NCI-H526 treated with DMSO at 0.1 percent for 48 hours (cell line): ENCODE data around the gene IL15RA.
"Not testable (repeated sequence)": the region's sequence is repeated elsewhere in the genome, so short reads cannot be mapped to it uniquely, and the experiment has no call there.

Source experiments
- DNase-seq: peaks from one replicate; lab custom pipeline; 2025; lab: John Stamatoyannopoulos, UW

The IL15RA gene

GRCh38 chr10:5949009-5949759 is 28.2 kb downstream of the IL15RA start:
- no peak for DNase-seq

- DNase-seq = no peak
Measured at GRCh38 chr10:5948208-5948585, 29.1 kb downstream of the IL15RA start.

- no peak for DNase-seq
Measured at GRCh38 chr10:5947471-5948207, 29.7 kb downstream of the IL15RA start.

GRCh38 chr10:5946786-5947185 is 30.6 kb downstream of the IL15RA start:
- DNase-seq = no peak

- DNase-seq = not testable (repeated sequence)
Measured at GRCh38 chr10:5946419-5946775, 30.9 kb downstream of the IL15RA start.

- no peak for DNase-seq
Measured at GRCh38 chr10:5945561-5946418, 31.6 kb downstream of the IL15RA start.

- no peak for DNase-seq
Measured at GRCh38 chr10:5945190-5945509, 32.2 kb downstream of the IL15RA start.

GRCh38 chr10:5944389-5945189 is 32.8 kb downstream of the IL15RA start:
- no peak for DNase-seq

GRCh38 chr10:5943536-5943935 is 33.8 kb downstream of the IL15RA start:
- DNase-seq = no peak

- DNase-seq = no peak
Measured at GRCh38 chr10:5942474-5942873, 34.9 kb downstream of the IL15RA start.

- no peak for DNase-seq
Measured at GRCh38 chr10:5942001-5942400, 35.3 kb downstream of the IL15RA start.

GRCh38 chr10:5941579-5941978 is 35.8 kb downstream of the IL15RA start:
- no peak for DNase-seq

GRCh38 chr10:5940807-5941218 is 36.5 kb downstream of the IL15RA start:
- no peak for DNase-seq

- no peak for DNase-seq
Measured at GRCh38 chr10:5938291-5938690, 39.1 kb downstream of the IL15RA start.

GRCh38 chr10:5937016-5937415 is 40.3 kb downstream of the IL15RA start:
- DNase-seq = no peak

GRCh38 chr10:5935628-5936027 is 41.7 kb downstream of the IL15RA start:
- DNase-seq = no peak

GRCh38 chr10:5933909-5934546 is 43.3 kb downstream of the IL15RA start:
- no peak for DNase-seq

GRCh38 chr10:5932345-5932744 is 45.0 kb downstream of the IL15RA start:
- DNase-seq = no peak

GRCh38 chr10:5930272-5930671 is 47.1 kb downstream of the IL15RA start:
- no peak for DNase-seq

GRCh38 chr10:5929442-5929841 is 47.9 kb downstream of the IL15RA start:
- DNase-seq = no peak

GRCh38 chr10:5927306-5927705 is 50.0 kb downstream of the IL15RA start:
- no peak for DNase-seq

GRCh38 chr10:5924889-5925288 is 52.5 kb downstream of the IL15RA start:
- DNase-seq = no peak
